Measurements from ENCODE around the gene PTPN1. TPM values are rescaled to one million over a fixed set of nuclear protein-coding genes. Genes with fewer than 3 reads are reported as not detected.

The PTPN1 gene
- polyA plus RNA-seq, 3 donors, result 12.4 to 21.4 (median 19.1) TPM

DNA sequence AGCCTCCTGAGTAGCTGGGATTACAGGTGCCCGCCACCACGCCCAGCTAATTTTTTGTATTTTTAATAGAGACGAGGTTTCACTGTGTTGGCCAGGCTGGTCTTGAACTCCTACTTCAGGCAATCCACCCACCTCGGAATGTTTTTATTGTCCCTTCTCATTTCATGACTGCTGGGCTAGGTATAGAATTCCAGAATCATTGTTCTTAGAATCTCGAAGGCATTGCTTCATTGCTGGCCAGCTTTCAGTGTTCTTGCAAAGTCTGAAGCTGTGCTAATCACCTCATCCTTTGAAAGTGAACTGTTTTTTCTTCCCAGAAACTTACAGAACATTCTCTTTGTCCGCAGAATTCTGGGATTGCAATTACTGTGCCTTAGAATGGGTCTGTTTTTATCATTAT is 49.0 kb downstream of the PTPN1 start:
- H3K27ac Mint-ChIP-seq, result no peak overlapping the region
- Histone ChIP-seq H3K4me1 (ENCODE audit: control insufficient read depth in 1 of 2, insufficient read depth in 2 of 2, low read length in 2 of 2) (peaks cover 0 to under 1% of the 10 kb centered on the region in 2 donors), H3K9ac (ENCODE audit: insufficient read depth, low read length, poor library complexity, severe bottlenecking) (no peak overlapping the region), H3K79me2 (ENCODE audit: insufficient read depth, low read length) (peaks cover 70% of the 10 kb centered on the region), H3K4me2 (replicated peaks; ENCODE audit: extremely low read depth, low read length, poor library complexity, severe bottlenecking) (no peak overlapping the region), H3K36me3 (replicated peaks in 1 of 2; ENCODE audit: control insufficient read depth in 1 of 2, insufficient read depth in 2 of 2, low read length in 2 of 2) (peaks cover 31 to 56% of the 10 kb centered on the region in 2 donors), H3K9me3 (replicated peaks in 1 of 2; ENCODE audit: control insufficient read depth in 1 of 2, insufficient read depth in 1 of 2, low read length in 2 of 2) (no peaks in the 10 kb centered on the region), H2AFZ (ENCODE audit: insufficient read depth, low read depth, low read length, poor library complexity, severe bottlenecking) (no peak overlapping the region), H3K4me3 (replicated peaks in 1 of 3; ENCODE audit: low read depth in 2 of 3, low read length in 3 of 3) (no peak overlapping the region), H3K27me3 (ENCODE audit: control insufficient read depth in 2 of 2, insufficient read depth in 2 of 2, low read length in 2 of 2) (no peaks in the 10 kb centered on the region), H4K20me1 (ENCODE audit: insufficient read depth, low read length) (peaks cover 84% of the 10 kb centered on the region), H3K27ac (ENCODE audit: low read depth in 1 of 2, low read length in 2 of 2) (no peak overlapping the region)
- no peak for DNase-seq
- no peak overlapping the region for H3K4me3 Mint-ChIP-seq
- intact Hi-C loops (cut with micrococcal nuclease), result no loop called here
- peaks cover 2% of the 10 kb centered on the region for H3K4me1 Mint-ChIP-seq
- 71% methylated on average over 1 of the region's 6 CpGs for WGBS (ENCODE audit: insufficient coverage)
- no peaks in the 10 kb centered on the region for H3K27me3 Mint-ChIP-seq (ENCODE audit: low read depth in 3 of 3)
- H3K36me3 Mint-ChIP-seq, result peaks cover 46 to 52% of the 10 kb centered on the region in 2 donors
- H3K9me3 Mint-ChIP-seq, result no peaks in the 10 kb centered on the region
- TF ChIP-seq, protein P1, sequence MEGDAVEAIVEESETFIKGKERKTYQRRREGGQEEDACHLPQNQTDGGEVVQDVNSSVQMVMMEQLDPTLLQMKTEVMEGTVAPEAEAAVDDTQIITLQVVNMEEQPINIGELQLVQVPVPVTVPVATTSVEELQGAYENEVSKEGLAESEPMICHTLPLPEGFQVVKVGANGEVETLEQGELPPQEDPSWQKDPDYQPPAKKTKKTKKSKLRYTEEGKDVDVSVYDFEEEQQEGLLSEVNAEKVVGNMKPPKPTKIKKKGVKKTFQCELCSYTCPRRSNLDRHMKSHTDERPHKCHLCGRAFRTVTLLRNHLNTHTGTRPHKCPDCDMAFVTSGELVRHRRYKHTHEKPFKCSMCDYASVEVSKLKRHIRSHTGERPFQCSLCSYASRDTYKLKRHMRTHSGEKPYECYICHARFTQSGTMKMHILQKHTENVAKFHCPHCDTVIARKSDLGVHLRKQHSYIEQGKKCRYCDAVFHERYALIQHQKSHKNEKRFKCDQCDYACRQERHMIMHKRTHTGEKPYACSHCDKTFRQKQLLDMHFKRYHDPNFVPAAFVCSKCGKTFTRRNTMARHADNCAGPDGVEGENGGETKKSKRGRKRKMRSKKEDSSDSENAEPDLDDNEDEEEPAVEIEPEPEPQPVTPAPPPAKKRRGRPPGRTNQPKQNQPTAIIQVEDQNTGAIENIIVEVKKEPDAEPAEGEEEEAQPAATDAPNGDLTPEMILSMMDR (IDR thresholded peaks at IDR 0.05), result no peak

- no peak overlapping the region for H3K4me2 ChIP-seq (replicated peaks; ENCODE audit: extremely low read depth, low read length, poor library complexity, severe bottlenecking)
- Mint-ChIP-seq H3K27me3 (ENCODE audit: low read depth in 3 of 3) (no peaks in the 10 kb centered on the region), H3K36me3 (peaks cover 53 to 61% of the 10 kb centered on the region in 2 donors), H3K4me3 (no peak overlapping the region), H3K27ac (peak overlapping the region in 1 of 7 donors; percentile 10), H3K9me3 (no peaks in the 10 kb centered on the region), H3K4me1 (peaks cover 2% of the 10 kb centered on the region)
- TF ChIP-seq, protein P1 (IDR thresholded peaks at IDR 0.05), result no peak
- peaks cover 69% of the 10 kb centered on the region for H3K79me2 ChIP-seq (ENCODE audit: insufficient read depth, low read length)
- WGBS (ENCODE audit: insufficient coverage), result 100% methylated on average over 5 of the region's 8 CpGs
- H3K9ac ChIP-seq (ENCODE audit: insufficient read depth, low read length, poor library complexity, severe bottlenecking), result no peak overlapping the region
- H3K9me3 ChIP-seq (replicated peaks in 1 of 2; ENCODE audit: control insufficient read depth in 1 of 2, insufficient read depth in 1 of 2, low read length in 2 of 2), result no peaks in the 10 kb centered on the region
- no peak overlapping the region for H3K27ac ChIP-seq (ENCODE audit: low read depth in 1 of 2, low read length in 2 of 2)
- intact Hi-C loops (cut with micrococcal nuclease), result no loop called here
- H4K20me1 ChIP-seq (ENCODE audit: insufficient read depth, low read length), result peaks cover 86% of the 10 kb centered on the region
- DNase-seq, result no peak
- H3K36me3 ChIP-seq (replicated peaks in 1 of 2; ENCODE audit: control insufficient read depth in 1 of 2, insufficient read depth in 2 of 2, low read length in 2 of 2), result peaks cover 36 to 65% of the 10 kb centered on the region in 2 donors
- H2AFZ ChIP-seq (ENCODE audit: insufficient read depth, low read depth, low read length, poor library complexity, severe bottlenecking), result no peak overlapping the region
- no peaks in the 10 kb centered on the region for H3K27me3 ChIP-seq (ENCODE audit: control insufficient read depth in 2 of 2, insufficient read depth in 2 of 2, low read length in 2 of 2)
- no peak overlapping the region for H3K4me3 ChIP-seq (replicated peaks in 1 of 3; ENCODE audit: low read depth in 2 of 3, low read length in 3 of 3)
- no peaks in the 10 kb centered on the region for H3K4me1 ChIP-seq (ENCODE audit: control insufficient read depth in 1 of 2, insufficient read depth in 2 of 2, low read length in 2 of 2)
These were observed 49.9 kb downstream of the PTPN1 start for GRCh38 chr20:50559856-50560638.
